Lower lobe of right lung (tissue), 2 donors: ENCODE measurements around the gene ABHD8. TPM values are rescaled to one million over a fixed set of nuclear protein-coding genes. Genes with fewer than 3 reads are reported as not detected.

Source experiments
- ATAC-seq, 2 donors: fragments of 200-7000 bp; cut with Tn5 transposase; one replicate each; pipeline ENCODE4 v1.9.1; 2020 to 2022; ENCODE audit warnings: mild to moderate bottlenecking in 2 of 2, moderate library complexity in 2 of 2
- DNase-seq: peaks from one replicate; pipeline ENCODE4 v3.0.0-alpha.2; 2020
- H3K27ac ChIP-seq: fragments of 200-600 bp; one replicate; pipeline ENCODE4 v1.8.0; 2022
- H3K27me3 ChIP-seq: fragments of 200-600 bp; one replicate; pipeline ENCODE4 v1.8.0; 2022; ENCODE audit warnings: low read depth
- H3K36me3 ChIP-seq: fragments of 200-600 bp; one replicate; pipeline ENCODE4 v1.8.0; 2022; ENCODE audit warnings: mild to moderate bottlenecking
- H3K4me1 ChIP-seq: fragments of 200-600 bp; one replicate; pipeline ENCODE4 v1.8.0; 2022
- H3K4me3 ChIP-seq: fragments of 200-600 bp; one replicate; pipeline ENCODE4 v1.8.0; 2022; ENCODE audit warnings: mild to moderate bottlenecking
- H3K9me3 ChIP-seq: fragments of 200-600 bp; one replicate; pipeline ENCODE4 v1.8.0; 2022
- intact Hi-C: fragments of 100-400 bp; cut with DNase I; formaldehyde crosslinking; loops from one replicate; pipeline ENCODE4 v1.11.0; 2022
- total RNA-seq: library from RNA; stranded (reverse); fragmentation: NEBNext Ultra II Directional; extraction: Animal tissue kit (Norgen Biotek cat#: 25700); gene quantifications from one replicate; pipeline ENCODE4 v1.2.1, GENCODE V29; 2021
- TF ChIP-seq, protein P1 (sequence below): fragments of 200-600 bp; IDR thresholded peaks from one replicate; pipeline ENCODE4 v1.8.0; 2022; ENCODE audit warnings: antibody characterized with exemption, mild to moderate bottlenecking
- donor health status: DM: no; HTN: yes; CAD: no; lungs with severe emphysema.

The ABHD8 gene
- total RNA-seq, 1 donor from 2014 or later, result 19.5 TPM

DNA sequence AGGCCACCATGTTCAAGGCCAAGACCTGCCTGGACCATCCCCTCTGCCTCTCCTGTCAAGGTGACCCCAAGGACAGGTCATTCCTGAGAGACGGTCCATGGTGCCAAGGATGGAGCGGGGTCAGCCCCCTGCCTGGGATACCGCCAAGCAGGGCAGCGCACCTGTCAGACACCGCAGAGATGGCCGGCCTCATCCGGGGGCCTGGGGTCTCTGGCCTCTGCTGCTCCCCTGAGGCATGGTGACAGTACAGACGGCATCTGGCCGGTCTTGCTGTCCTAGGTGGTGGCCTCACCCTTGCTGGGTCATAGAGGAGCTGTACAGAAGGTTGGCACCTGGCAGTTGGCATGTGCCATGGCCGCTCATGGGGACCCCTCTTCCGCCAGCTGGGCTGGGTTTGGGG is 17.2 kb upstream of the ABHD8 start:
- no peak overlapping the region for H3K27ac ChIP-seq
- no peaks in the 10 kb centered on the region for H3K9me3 ChIP-seq
- intact Hi-C loops, result no loop called here
- H3K4me1 ChIP-seq, result no peaks in the 10 kb centered on the region
- ATAC-seq, result no peak
- H3K4me3 ChIP-seq, result no peak overlapping the region
- TF ChIP-seq, protein P1, sequence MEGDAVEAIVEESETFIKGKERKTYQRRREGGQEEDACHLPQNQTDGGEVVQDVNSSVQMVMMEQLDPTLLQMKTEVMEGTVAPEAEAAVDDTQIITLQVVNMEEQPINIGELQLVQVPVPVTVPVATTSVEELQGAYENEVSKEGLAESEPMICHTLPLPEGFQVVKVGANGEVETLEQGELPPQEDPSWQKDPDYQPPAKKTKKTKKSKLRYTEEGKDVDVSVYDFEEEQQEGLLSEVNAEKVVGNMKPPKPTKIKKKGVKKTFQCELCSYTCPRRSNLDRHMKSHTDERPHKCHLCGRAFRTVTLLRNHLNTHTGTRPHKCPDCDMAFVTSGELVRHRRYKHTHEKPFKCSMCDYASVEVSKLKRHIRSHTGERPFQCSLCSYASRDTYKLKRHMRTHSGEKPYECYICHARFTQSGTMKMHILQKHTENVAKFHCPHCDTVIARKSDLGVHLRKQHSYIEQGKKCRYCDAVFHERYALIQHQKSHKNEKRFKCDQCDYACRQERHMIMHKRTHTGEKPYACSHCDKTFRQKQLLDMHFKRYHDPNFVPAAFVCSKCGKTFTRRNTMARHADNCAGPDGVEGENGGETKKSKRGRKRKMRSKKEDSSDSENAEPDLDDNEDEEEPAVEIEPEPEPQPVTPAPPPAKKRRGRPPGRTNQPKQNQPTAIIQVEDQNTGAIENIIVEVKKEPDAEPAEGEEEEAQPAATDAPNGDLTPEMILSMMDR, result no peak
- peaks cover 51% of the 10 kb centered on the region for H3K36me3 ChIP-seq
- H3K27me3 ChIP-seq, result no peaks in the 10 kb centered on the region
- DNase-seq, result no peak

DNA sequence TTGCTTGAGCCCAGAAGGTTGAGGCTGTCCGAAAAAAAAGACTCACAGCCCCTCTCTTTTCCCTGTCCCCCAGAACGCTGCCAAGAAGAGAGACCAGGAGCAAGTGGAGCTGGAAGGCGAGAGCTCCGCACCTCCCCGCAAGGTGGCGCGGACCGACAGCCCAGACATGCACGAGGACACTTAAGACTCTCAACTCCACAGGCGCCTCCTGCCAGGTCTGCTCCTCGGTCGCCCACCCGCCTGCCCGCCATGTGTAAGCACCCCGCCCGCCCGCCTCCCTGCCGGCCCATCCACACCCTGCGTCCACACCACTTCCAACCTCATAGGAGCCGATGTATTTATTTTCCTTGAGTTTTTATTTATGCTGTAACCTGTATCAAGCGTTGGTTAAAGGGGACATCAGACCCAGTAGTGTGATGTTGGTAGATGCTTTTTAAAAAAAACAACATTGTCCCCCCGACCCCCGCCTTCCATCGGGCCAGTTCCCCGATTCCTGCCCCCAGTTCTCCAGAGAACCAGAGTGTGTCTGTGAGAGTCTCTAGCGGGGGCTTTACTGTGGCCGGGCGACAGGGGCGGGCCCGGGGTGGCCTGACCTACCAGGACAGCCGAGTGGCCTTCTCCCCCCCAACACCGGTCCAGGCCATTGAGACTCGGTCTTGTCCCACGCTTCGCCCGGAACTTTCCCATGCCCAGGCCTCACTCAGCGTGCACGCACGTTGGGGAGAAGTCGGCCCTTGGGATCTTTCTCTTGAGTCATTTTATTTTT is 16.4 kb upstream of the ABHD8 start:
- DNase-seq (no peak), ATAC-seq (no peak)
- TF ChIP-seq, protein P1, result no peak
- peaks cover 52% of the 10 kb centered on the region for H3K36me3 ChIP-seq
- no peak overlapping the region for H3K4me3 ChIP-seq
- no peaks in the 10 kb centered on the region for H3K4me1 ChIP-seq
- H3K27ac ChIP-seq, result no peak overlapping the region
- H3K9me3 ChIP-seq, result no peaks in the 10 kb centered on the region
- no peaks in the 10 kb centered on the region for H3K27me3 ChIP-seq
- intact Hi-C loops, result no loop called here

DNA sequence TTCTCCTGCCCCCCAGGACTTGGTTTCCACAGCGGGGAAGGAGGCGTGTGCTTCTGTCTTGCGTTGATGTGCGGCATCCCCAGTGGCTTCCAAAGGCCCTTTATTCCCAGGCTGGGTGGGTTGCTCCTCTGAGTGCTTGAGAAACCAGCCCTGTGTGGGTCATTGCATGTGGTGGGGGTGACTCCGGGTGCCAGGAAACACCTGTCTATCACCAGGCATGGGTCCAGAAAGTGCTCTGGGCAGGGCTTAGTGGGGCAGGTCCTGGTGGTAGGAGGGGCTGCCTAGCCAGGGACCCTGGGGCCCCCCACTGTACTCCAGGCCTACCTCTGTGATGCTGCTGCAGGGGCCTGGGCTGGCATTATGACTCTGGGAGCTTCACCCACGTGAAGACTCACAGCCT is 15.7 kb upstream of the ABHD8 start:
- intact Hi-C loops, result no loop called here
- Histone ChIP-seq H3K36me3 (peaks cover 59% of the 10 kb centered on the region), H3K4me1 (no peaks in the 10 kb centered on the region), H3K27ac (no peak overlapping the region), H3K27me3 (no peaks in the 10 kb centered on the region), H3K9me3 (no peaks in the 10 kb centered on the region), H3K4me3 (no peak overlapping the region)
- ATAC-seq (no peak), DNase-seq (no peak)
- TF ChIP-seq, protein P1, result no peak

DNA sequence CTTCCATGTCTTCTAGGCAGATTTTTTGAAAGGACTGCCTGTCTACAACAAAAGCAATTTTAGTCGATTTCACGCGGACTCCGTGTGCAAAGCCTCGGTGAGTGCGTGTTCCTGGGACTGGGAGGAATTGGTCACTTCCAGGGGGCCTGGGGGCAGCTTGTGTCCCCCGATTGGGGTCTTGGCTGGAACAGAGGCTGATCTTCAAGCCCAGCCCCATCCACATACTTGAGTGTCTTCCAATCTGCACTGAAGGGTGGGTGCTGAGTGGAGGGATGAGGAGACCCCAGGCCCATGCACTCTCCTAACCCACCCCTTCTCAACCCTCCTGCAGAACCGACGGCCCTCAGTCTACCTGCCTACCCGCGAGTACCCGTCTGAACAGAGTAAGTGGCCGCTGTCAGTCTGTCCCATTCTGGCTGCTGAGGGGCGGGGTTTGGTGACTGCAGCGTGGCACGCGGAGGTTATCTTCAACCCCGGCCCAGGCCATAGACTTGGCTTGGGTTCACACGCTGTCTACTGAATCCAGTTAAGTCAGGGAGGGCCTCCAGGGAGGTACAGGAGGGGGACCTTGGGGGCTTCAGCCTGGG is 10.9 kb upstream of the ABHD8 start:
- intact Hi-C loops, result no loop called here
- H3K36me3 ChIP-seq, result peaks cover 38% of the 10 kb centered on the region

DNA sequence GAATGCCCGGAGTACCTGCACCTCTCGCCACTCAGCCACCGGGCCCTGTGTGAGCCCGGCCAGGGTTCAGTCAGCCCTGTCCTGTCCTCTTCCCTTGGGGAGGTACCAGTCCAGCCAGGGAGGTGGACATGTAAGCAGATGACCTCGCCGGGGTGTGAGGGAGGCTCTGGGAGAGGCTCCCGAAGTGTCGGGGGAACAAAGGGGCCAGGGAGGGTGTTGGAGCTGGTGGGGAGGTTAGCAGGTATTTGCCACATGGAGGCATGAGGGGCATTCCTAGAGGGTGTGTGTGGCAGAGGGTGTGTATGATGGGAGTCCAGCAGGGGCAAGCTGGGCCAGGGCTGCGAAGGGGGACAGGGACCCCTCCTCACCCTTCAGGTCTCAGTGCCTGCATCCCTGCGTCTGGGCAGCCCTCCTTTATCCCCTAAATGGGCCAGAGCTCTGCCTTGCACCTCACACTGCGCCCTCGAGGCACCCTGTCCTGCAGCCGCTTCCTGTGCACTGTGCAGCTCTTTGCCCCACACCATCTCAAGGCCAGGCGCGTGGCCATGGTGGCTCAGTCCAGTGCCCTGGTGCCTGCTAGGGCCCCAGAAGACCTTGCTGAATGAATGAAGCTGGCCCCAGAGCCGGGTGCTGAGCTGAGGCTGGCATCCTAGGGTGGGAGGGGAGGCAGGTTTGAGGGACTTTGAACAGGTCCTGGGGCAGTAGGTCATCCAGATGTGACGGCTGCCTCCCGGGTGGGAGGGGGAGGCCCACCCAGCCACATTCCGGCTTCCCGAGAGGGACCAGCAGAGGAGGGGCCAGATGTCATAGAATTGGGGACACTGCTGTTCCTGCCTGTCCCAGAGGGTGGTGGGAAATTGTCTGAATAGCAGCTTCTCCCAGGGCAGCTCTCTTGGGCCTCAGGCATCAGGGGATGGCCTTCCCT is 9.2 kb upstream of the ABHD8 start:
- no peak overlapping the region for H3K4me3 ChIP-seq
- no peak for DNase-seq
- H3K36me3 ChIP-seq, result peaks cover 34% of the 10 kb centered on the region
- intact Hi-C loops, result no loop called here
- TF ChIP-seq, protein P1, result no peak
- no peak for ATAC-seq
- no peak overlapping the region for H3K27ac ChIP-seq
- H3K4me1 ChIP-seq, result peaks cover 26% of the 10 kb centered on the region
- no peaks in the 10 kb centered on the region for H3K9me3 ChIP-seq
- H3K27me3 ChIP-seq, result no peaks in the 10 kb centered on the region

More for the DNA sequence above, 10.9 kb upstream of the ABHD8 start:
- no peak for ATAC-seq
- Histone ChIP-seq H3K27me3 (no peaks in the 10 kb centered on the region), H3K4me3 (no peak overlapping the region), H3K9me3 (no peaks in the 10 kb centered on the region), H3K4me1 (peaks cover 26% of the 10 kb centered on the region), H3K27ac (no peak overlapping the region)
- TF ChIP-seq, protein P1, result no peak
- DNase-seq, result no peak
